ENCODE measurements around the gene COL6A1.

COL6A1 gene

GRCh38 chr21:46008893-46009621, 27.5 kb downstream of the COL6A1 start:
- no peak for DNase-seq

GRCh38 chr21:46009951-46010705, 28.6 kb downstream of the COL6A1 start:
- no peak for DNase-seq

DNA sequence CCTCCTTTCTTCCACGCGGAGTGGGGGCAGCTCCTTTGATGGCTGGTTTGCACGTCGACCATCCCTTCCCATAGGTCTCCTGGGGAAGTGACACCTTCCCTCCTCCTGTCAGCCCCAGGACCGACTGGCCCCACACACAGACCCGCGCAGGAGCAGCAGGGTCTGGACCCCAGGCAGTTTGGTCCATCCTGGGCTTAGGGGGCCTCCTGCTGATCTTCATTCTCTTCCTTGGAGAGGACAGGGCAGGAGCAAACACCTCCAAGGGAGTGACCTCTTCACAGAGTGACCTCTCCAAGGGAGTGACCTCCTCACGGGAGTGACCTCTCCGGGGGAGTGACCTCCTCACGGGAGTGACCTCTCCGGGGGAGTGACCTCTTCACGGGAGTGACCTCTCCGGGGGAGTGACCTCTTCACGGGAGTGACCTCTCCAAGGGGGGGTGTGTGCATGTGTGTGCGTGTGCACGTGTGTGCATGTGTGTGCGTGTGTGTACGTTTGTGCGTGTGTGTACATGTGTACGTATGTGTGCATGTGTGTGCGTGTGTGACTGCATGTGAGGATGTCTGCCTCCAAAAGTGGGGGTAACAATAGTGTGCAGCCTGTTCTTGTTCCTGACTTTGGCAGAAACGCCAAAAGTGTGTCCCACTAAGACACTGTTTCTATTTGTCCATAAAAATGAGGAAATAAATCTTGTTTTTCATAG, 29.8 kb downstream of the COL6A1 start:
- DNase-seq: no peak

DNA sequence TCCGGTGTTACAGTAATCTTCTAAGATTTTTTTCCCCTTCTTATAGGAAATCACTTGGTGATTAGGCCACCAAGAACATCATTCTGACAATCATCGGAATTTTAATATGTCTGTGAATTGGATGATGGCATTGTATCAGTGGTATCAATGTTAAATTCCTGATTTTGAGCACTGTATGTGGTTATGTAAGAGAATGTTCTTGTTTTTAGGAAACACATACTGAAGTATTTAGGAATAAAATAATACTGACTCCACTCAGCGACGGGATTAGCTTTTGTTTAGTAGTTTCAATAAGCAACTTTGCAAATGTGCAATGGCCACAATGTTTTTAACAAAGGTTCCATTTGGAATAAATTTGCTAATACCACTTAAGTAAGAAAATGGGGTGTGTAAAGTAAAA, 30.6 kb downstream of the COL6A1 start:
- no peak for DNase-seq

DNA sequence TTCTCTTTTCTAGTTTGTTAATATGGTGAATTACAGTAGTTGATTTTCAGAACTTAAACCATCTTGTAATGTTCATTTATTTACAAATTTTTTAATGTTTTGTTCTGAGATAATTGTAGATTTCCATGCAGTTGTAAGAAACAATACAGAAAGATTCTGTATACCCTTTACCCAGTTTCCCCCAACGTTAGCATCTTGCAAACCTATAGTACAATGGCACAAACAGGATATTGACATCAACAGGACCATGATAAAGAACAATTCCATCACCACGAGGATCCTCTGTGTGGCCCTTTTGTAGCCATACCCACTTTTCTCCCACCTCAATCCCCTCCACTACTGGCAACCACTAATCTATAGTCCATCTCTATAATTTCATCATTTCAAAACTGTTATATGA, 33.3 kb downstream of the COL6A1 start:
- no peak for DNase-seq

GRCh38 chr21:46017148-46017547, 35.6 kb downstream of the COL6A1 start:
- no peak for DNase-seq

DNA sequence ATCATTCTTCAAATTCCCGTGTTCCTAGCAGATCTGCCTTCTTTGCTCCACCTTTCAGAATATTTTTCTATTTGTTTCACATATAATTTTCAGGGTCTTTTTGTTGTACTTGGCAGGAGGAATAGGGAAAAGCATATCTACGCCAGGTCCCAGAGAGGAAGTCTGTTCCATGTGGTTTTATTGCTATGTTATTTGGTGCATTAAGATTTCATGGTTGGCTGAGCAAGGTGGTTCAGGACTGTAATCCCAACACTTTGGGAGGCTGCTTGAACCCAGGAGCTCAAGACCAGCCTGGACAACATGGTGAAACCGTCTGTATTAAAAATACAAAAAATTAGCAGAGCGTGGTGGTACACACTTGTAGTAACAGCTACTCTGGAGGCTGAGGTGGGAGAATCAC, 36.1 kb downstream of the COL6A1 start:
- DNase-seq: no peak

DNA sequence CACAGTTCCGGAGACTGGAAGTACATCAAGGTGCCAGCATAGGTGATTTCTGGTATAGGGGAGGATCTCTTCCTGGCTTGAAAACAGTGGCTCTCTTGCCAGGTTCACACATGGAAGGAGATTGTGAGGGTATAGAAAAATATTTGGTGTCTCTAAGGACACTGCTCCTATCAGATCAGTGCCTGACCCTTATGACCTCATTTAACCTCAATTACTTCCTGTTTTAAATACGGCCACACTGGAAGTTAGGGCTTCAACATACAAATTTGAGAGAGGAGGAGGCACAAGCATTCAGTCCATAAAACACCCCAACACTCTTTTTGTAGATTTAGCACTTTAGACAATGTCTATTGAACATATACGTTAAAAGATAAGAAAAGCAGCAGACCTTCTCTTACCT, 37.0 kb downstream of the COL6A1 start:
- DNase-seq: no peak

DNA sequence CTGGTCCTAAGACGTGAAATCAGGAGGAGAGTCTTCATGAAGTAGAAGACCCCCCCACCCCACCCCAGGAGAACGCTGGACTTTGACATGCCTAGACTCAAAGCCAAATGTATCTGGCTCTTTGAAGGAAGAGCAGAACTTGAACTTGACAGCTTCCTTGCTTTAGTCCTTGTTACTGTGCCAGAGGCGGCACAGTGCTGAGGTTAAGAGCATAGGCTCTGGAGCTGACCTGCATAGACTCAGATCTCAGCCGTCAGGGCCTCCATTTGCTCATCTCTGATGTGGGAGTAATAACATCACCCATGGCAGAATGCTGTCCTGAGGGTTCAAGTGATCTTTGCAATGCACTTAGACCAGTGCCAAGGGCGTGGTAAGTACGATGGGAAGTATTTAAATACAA, 39.0 kb downstream of the COL6A1 start:
- no peak for DNase-seq

- no peak for DNase-seq
Observed at GRCh38 chr21:46021398-46021797, 39.8 kb downstream of the COL6A1 start.

DNA sequence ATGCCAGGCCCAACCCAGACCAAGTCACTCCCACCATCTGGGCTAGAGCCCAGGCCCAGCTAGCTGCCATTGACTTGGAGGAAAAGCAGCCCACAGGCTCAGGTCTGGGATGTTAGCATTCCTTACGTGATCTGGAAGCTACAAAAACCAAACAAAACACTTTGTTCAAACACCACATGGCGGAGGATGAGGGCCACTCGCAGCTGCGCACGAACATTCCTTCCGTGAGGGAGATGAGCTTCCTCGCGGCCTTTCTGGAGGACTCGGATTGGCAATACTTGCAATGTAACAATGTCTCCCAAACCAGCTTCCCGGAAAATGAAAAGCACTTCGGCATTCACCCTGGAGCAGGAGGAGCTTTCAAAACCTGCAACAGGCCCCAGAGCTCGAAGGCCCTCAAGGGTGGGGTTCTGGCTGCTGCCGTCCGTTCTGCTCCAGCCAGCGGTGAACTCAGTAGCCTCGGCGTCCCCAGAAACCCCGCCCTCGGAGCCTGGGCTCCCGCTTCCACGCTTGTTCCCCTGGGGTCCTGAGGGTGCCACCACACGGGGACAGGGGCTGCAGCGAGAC, 40.5 kb downstream of the COL6A1 start:
- DNase-seq: no peak

DNA sequence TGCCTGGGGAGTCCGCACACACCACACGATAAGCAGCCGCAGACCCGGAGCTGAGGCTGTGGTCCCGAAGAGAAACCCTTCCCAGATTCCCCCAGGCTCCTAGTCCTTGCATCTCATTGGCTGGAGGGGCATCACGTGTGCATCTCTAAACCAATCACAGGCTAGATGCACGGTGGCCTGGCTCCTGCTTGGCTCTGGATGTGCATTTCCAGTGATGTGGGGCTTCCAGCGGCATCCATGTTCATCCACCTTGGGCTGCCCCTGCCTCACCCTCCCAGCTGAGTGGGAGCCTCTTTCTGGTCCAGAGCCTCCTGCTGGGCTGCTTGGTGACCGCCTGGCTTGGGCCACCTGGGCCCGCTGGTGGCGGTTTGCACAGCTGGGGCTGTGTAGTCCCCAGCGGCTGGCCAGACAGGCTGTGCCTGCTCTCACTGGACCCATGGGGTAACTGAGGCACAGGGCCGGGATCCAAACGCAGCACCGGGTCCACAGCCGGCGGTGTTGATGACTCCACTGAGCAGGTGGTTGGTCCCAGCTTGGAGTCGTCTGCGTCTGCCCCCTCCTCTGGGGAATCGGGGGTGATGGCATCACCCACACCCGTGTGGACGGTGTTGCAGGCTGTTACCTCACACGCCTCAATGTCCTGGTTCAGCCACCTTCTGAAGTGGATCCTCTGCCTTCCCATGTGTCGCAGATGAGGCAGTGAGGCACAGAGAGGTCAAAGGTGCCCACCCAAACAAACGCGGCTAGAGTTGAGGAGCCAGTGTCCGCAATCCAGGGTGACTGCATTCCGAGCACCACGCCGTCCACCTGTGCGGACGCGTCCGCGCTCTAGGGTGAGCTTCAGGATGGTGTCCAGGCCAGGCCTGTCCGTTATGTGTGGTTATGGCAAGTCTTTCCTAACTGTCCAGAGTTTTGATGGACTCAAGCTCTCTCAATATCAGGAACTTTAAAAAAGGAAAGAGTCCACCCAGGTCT, 41.3 kb downstream of the COL6A1 start:
- DNase-seq: peak; percentile 35

- no peak for DNase-seq
Observed at GRCh38 chr21:46023555-46023954, 42.0 kb downstream of the COL6A1 start.

GRCh38 chr21:46024141-46024540, 42.6 kb downstream of the COL6A1 start:
- DNase-seq: no peak

DNA sequence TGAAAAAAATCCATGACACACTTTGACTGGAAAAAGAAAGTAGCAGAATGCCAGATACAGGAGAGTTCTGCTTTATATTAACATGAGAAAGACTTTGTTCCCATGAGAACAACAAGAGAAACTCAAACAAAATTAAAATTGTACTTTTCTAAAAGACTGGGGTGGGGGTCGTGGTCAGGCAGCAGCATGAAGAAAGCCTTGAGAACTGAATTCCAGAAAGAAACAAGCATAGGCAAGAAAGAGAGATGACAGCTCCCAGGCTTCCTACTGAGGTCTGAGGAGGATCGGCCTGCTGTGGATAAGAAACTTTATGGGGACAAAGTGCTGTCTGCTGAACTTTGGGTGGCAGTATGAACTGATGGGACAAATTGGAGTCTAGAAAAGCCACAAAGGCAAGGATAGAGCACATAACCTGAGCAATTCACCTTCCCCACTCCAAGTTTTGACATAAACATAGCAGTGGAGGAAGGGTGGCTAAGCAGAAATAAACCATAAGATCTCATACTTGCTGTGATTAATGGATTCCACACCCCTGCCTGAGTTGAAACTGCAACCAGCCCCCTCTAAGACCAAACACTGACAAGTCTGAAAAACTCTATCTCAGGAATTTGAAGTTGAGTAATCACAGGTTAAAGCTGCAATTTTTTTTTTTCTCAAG, 43.7 kb downstream of the COL6A1 start:
- no peak for DNase-seq

DNA sequence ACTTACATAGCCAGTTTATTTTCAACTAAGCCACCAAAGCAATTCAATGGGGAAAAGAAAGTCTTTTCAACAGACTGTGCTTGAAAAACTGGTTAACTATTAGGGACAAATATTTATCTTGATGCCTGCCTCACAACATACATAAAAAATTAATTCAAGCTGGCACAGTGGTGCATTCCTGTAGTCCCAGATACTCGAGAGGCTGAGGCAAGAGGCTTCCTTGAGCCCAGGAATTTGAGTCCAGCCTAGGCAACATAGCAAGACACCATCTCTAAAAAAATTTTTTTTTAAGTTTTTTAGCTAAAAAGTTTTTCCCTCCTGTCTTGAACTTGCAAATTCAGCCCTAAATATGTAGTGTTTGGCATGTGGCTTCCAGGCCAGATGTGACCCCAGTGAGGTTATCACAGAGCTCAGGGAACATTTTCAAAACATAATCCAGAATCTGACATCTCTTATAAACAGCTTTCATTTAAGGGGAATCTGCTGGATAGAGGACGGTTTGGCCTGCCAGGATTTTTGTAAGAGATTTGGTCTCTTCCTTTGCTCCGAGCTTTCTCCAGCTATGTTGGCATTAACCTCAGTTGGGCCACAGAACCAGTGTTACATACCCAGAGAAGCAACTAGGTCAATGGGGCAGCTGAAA, 46.4 kb downstream of the COL6A1 start:
- DNase-seq: no peak

- DNase-seq: no peak
Observed at GRCh38 chr21:46028573-46029091, 47.1 kb downstream of the COL6A1 start.

GRCh38 chr21:46029186-46029924, 47.8 kb downstream of the COL6A1 start:
- DNase-seq: no peak

GRCh38 chr21:46031484-46031883, 49.9 kb downstream of the COL6A1 start:
- DNase-seq: no peak

GRCh38 chr21:46032100-46032499, 50.5 kb downstream of the COL6A1 start:
- no peak for DNase-seq

All from NCI-H1436 (cell line).